Left ventricle myocardium inferior (tissue), 1 donor: ENCODE data around the gene DAB1. TPM values are rescaled to one million over a fixed set of nuclear protein-coding genes. Genes with fewer than 3 reads are reported as not detected.

Experiments
- DNase-seq: peaks from one replicate; pipeline ENCODE4 v3.0.0-alpha.2; 2020
- H3K27ac ChIP-seq: fragments of 200-600 bp; replicated peaks from 2 replicates; pipeline ENCODE4 v1.8.0; 2021
- H3K27me3 ChIP-seq: fragments of 200-600 bp; 2 replicates; pipeline ENCODE4 v1.8.0; 2021; ENCODE audit warnings: low read depth
- H3K36me3 ChIP-seq: fragments of 200-600 bp; 2 replicates; pipeline ENCODE4 v1.8.0; 2021
- H3K4me1 ChIP-seq: fragments of 200-600 bp; 2 replicates; pipeline ENCODE4 v1.8.0; 2021
- H3K4me3 ChIP-seq: fragments of 200-600 bp; 2 replicates; pipeline ENCODE4 v1.8.0; 2021; ENCODE audit warnings: mild to moderate bottlenecking, moderate library complexity
- H3K9me3 ChIP-seq: fragments of 200-600 bp; replicated peaks from 2 replicates; pipeline ENCODE4 v1.8.0; 2021
- intact Hi-C: fragments of 100-400 bp; cut with micrococcal nuclease; formaldehyde crosslinking; loops from one replicate; pipeline ENCODE4 v1.11.0; 2022
- total RNA-seq: library from RNA; stranded (reverse); fragmentation: NEBNext Ultra II Directional; extraction: Animal tissue kit (Norgen Biotek cat#: 25700); gene quantifications from one replicate; pipeline ENCODE4 v1.2.1, GENCODE V29; 2021
- TF ChIP-seq, protein P1 (sequence below): fragments of 200-600 bp; IDR thresholded peaks from 2 replicates; pipeline ENCODE4 v1.8.0; 2021; ENCODE audit warnings: antibody characterized with exemption, mild to moderate bottlenecking, borderline replicate concordance
- donor health status: DM: no; HTN: yes; CAD: no; lungs with severe emphysema.

DAB1 gene
- total RNA-seq, 1 donor from 2014 or later: 0.77 TPM

- Histone ChIP-seq H3K4me3 (no peak overlapping the region), H3K36me3 (no peaks in the 10 kb centered on the region), H3K27me3 (no peaks in the 10 kb centered on the region), H3K9me3 (no peaks in the 10 kb centered on the region), H3K27ac (no peak overlapping the region), H3K4me1 (no peaks in the 10 kb centered on the region)
- no peak for DNase-seq
- intact Hi-C loops: no loop called here
- TF ChIP-seq, protein P1, sequence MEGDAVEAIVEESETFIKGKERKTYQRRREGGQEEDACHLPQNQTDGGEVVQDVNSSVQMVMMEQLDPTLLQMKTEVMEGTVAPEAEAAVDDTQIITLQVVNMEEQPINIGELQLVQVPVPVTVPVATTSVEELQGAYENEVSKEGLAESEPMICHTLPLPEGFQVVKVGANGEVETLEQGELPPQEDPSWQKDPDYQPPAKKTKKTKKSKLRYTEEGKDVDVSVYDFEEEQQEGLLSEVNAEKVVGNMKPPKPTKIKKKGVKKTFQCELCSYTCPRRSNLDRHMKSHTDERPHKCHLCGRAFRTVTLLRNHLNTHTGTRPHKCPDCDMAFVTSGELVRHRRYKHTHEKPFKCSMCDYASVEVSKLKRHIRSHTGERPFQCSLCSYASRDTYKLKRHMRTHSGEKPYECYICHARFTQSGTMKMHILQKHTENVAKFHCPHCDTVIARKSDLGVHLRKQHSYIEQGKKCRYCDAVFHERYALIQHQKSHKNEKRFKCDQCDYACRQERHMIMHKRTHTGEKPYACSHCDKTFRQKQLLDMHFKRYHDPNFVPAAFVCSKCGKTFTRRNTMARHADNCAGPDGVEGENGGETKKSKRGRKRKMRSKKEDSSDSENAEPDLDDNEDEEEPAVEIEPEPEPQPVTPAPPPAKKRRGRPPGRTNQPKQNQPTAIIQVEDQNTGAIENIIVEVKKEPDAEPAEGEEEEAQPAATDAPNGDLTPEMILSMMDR: no peak
Measured at GRCh38 chr1:57384901-57385300, 39.0 kb downstream of the DAB1 start.

DNA sequence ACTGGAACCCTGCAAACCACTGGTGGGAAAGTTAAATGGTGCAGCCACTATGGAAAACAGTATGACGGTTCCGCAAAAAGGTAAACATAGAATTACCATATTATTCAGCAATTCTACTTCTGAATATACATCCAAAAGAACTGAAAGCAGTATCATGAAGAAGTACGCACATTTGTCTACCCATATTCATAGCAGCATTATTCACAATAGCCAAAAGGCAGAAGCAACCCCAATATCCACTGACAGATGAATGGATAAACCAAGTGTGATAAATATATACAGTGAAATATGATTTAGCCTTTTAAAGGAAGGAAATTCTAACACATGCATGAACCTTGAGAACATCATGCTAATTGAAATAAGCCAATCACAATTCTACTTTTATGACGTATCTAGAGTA is 39.6 kb downstream of the DAB1 start:
- Histone ChIP-seq H3K36me3 (no peaks in the 10 kb centered on the region), H3K27ac (no peak overlapping the region), H3K4me3 (no peak overlapping the region), H3K9me3 (no peaks in the 10 kb centered on the region), H3K4me1 (no peaks in the 10 kb centered on the region), H3K27me3 (no peaks in the 10 kb centered on the region)
- no peak for DNase-seq
- TF ChIP-seq, protein P1: no peak
- intact Hi-C loops: no loop called here

- Histone ChIP-seq H3K27ac (no peak overlapping the region), H3K4me1 (no peaks in the 10 kb centered on the region), H3K4me3 (no peak overlapping the region), H3K9me3 (no peaks in the 10 kb centered on the region), H3K36me3 (no peaks in the 10 kb centered on the region), H3K27me3 (no peaks in the 10 kb centered on the region)
- intact Hi-C loops: no loop called here
- DNase-seq: no peak
- TF ChIP-seq, protein P1: no peak
Measured at GRCh38 chr1:57381871-57382270, 42.0 kb downstream of the DAB1 start.

DNA sequence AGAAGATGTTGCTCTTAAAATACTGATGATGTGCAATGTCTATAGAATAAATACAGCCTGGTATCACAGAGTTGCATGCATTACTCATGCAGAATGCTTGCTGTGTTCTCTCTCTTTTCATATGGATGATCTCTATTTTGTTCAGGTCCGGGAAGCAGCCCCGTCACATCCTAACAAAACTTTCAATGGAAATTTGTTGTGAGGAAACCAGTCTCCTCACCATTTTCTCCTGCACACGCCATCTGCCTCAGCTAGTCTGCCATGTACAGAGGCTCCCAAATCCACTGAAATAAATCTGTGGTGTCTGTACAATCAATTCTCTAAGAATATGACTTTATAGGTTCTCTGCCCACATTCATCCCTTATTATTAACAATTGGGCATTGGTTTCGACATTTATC is 42.4 kb downstream of the DAB1 start:
- Histone ChIP-seq H3K4me3 (no peak overlapping the region), H3K9me3 (no peaks in the 10 kb centered on the region), H3K27ac (no peak overlapping the region), H3K36me3 (no peaks in the 10 kb centered on the region), H3K4me1 (no peaks in the 10 kb centered on the region), H3K27me3 (no peaks in the 10 kb centered on the region)
- no peak for DNase-seq
- intact Hi-C loops: no loop called here
- TF ChIP-seq, protein P1: no peak

GRCh38 chr1:57380923-57381322 is 42.9 kb downstream of the DAB1 start:
- DNase-seq: no peak
- Histone ChIP-seq H3K4me3 (no peak overlapping the region), H3K27me3 (no peaks in the 10 kb centered on the region), H3K4me1 (no peaks in the 10 kb centered on the region), H3K36me3 (no peaks in the 10 kb centered on the region), H3K27ac (no peak overlapping the region), H3K9me3 (no peaks in the 10 kb centered on the region)
- TF ChIP-seq, protein P1: no peak
- intact Hi-C loops: no loop called here

- no peaks in the 10 kb centered on the region for H3K27me3 ChIP-seq
- TF ChIP-seq, protein P1: no peak
- no peak for DNase-seq
- H3K4me3 ChIP-seq: no peak overlapping the region
- H3K36me3 ChIP-seq: no peaks in the 10 kb centered on the region
- no peaks in the 10 kb centered on the region for H3K9me3 ChIP-seq
- intact Hi-C loops: no loop called here
- no peaks in the 10 kb centered on the region for H3K4me1 ChIP-seq
- H3K27ac ChIP-seq: no peak overlapping the region
Measured at GRCh38 chr1:57378534-57378933, 45.3 kb downstream of the DAB1 start.
